ENCODE measurements around the gene PPIG.

GRCh38 chr2:169599568-169599967, 15.4 kb downstream of the PPIG start:
- TF ChIP-seq CTCF (conservative IDR thresholded peaks at IDR 0.05) (no peak), EZH2 (IDR thresholded peaks at IDR 0.05; ENCODE audit: low read depth) (no peak)

All from PC-9 (cell line).